Thymus (tissue), 11 donors: ENCODE measurements around the gene CNTNAP5. TPM values are rescaled to one million over a fixed set of nuclear protein-coding genes. Genes with fewer than 3 reads are reported as not detected.

Experiments
- DNase-seq, 9 donors: peaks; one replicate each; pipeline ENCODE4 v3.0.0-alpha.2; 2013; ENCODE audit warnings: low spot score in 9 of 9, low read depth in 6 of 9, missing footprints in 1 of 9
- H3K27ac ChIP-seq, 2 donors: one replicate each; pipeline ENCODE4 v1.5.1; 2013; ENCODE audit warnings: control low read depth in 1 of 2, low read depth in 1 of 2, low read length in 1 of 2, mild to moderate bottlenecking in 1 of 2, moderate library complexity in 1 of 2
- H3K27me3 ChIP-seq, 2 donors: one replicate each; pipeline ENCODE4 v1.5.1; 2013; ENCODE audit warnings: low read length in 1 of 2; ENCODE audit not compliant: control insufficient read depth in 2 of 2, insufficient read depth in 1 of 2
- H3K36me3 ChIP-seq, 2 donors: one replicate each; pipeline ENCODE4 v1.5.1; 2013; ENCODE audit warnings: low read length in 1 of 2, mild to moderate bottlenecking in 1 of 2, moderate library complexity in 1 of 2; ENCODE audit not compliant: control insufficient read depth in 2 of 2, insufficient read depth in 2 of 2
- H3K4me1 ChIP-seq, 2 donors: one replicate each; pipeline ENCODE4 v1.5.1; 2013; ENCODE audit warnings: low read length in 2 of 2; ENCODE audit not compliant: control insufficient read depth in 2 of 2, insufficient read depth in 2 of 2
- H3K4me3 ChIP-seq, 2 donors: one replicate each; pipeline ENCODE4 v1.5.1; 2013; ENCODE audit warnings: low read length in 2 of 2, control low read depth in 1 of 2, mild to moderate bottlenecking in 1 of 2
- H3K9me3 ChIP-seq, 2 donors: one replicate each; pipeline ENCODE4 v1.5.1; 2013; ENCODE audit warnings: low read length in 1 of 2, mild to moderate bottlenecking in 1 of 2; ENCODE audit not compliant: control insufficient read depth in 2 of 2, insufficient read depth in 1 of 2
- WGBS: extraction: QIAGEN DNeasy Blood & Tissue Kit; methylation state at CpG from one replicate; pipeline ENCODE4 v1.1.7; 2013; 5-methylcytosine and 5-hydroxymethylcytosine counted together
- polyA plus RNA-seq: library from polyadenylated mRNA; stranded (reverse); fragments of 200-250 nt; gene quantifications from one replicate; pipeline ENCODE4 v1.2.3, GENCODE V29; 2013
- total RNA-seq: library from RNA; stranded (reverse); fragments of 120-200 nt; gene quantifications from one replicate; pipeline ENCODE4 v1.2.4, GENCODE V29; 2013
- donor health status: healthy.

Gene CNTNAP5
- total and polyA plus RNA-seq, 2 donors = 0.02 to 0.14 TPM

DNA sequence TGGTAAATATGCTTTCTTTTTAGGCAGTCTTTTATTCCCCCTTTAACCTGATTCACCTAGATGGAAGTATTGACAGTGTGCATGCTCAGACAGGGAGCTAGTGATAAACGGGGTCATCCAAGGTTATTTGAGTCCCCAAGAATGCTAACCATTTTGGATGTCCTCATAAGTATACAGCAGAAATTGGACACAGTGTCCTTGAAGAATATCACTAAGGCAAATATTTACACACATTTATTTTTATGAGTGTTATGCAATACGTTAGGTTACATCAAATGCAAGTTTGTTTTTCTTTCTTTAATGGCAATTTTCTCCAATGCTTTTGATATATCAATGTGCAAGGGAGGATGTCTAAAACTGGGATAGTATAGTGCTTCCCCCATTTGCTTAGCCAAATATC lies 23.6 kb downstream of the CNTNAP5 start:
- Histone ChIP-seq H3K9me3 (no peaks in the 10 kb centered on the region), H3K4me3 (no peak overlapping the region), H3K27ac (no peak overlapping the region), H3K27me3 (no peaks in the 10 kb centered on the region), H3K4me1 (no peaks in the 10 kb centered on the region), H3K36me3 (no peaks in the 10 kb centered on the region)
- 93% methylated on average over 2 of the region's 2 CpGs for WGBS
- DNase-seq = no peak

GRCh38 chr2:124049136-124049535 lies 24.0 kb downstream of the CNTNAP5 start:
- H3K4me1 ChIP-seq = no peaks in the 10 kb centered on the region
- H3K27me3 ChIP-seq = no peaks in the 10 kb centered on the region

GRCh38 chr2:124050833-124051497 lies 25.9 kb downstream of the CNTNAP5 start:
- no peaks in the 10 kb centered on the region for H3K9me3 ChIP-seq
- no peaks in the 10 kb centered on the region for H3K27me3 ChIP-seq
- H3K4me3 ChIP-seq = no peak overlapping the region
- H3K36me3 ChIP-seq = no peaks in the 10 kb centered on the region
- no peak for DNase-seq
- no peaks in the 10 kb centered on the region for H3K4me1 ChIP-seq
- no peak overlapping the region for H3K27ac ChIP-seq
- WGBS = 84% methylated on average over 2 of the region's 2 CpGs

More at GRCh38 chr2:124049136-124049535, 24.0 kb downstream of the CNTNAP5 start:
- Histone ChIP-seq H3K4me3 (no peak overlapping the region), H3K27ac (no peak overlapping the region), H3K9me3 (no peaks in the 10 kb centered on the region), H3K36me3 (no peaks in the 10 kb centered on the region)
- WGBS = 91% methylated on average over 4 of the region's 4 CpGs
- no peak for DNase-seq

GRCh38 chr2:124053796-124054195 lies 28.7 kb downstream of the CNTNAP5 start:
- Histone ChIP-seq H3K27ac (no peak overlapping the region), H3K4me3 (no peak overlapping the region), H3K4me1 (no peaks in the 10 kb centered on the region), H3K36me3 (no peaks in the 10 kb centered on the region), H3K9me3 (no peaks in the 10 kb centered on the region), H3K27me3 (no peaks in the 10 kb centered on the region)
- DNase-seq = no peak
- 94% methylated on average over 3 of the region's 3 CpGs for WGBS

DNA sequence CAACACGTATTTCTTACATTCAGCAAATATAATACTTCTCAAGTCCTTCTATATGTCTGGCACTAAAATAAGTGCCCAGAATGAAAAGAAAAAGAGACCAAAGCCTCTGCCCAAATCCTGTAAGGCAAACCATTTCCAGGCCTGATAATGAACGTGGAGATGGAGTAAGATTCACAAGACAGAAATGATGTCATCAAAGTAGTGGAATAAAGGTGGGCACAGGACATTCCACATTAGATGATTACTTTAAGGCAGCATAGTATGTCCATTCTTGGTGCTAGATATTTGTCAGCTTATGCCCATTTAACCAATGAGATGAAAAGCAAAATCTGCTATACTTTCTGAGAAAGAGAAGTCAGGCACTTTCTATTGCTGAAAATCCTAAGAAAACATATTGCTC lies 38.5 kb downstream of the CNTNAP5 start:
- Histone ChIP-seq H3K27me3 (no peaks in the 10 kb centered on the region), H3K27ac (no peak overlapping the region), H3K36me3 (no peaks in the 10 kb centered on the region), H3K4me1 (no peaks in the 10 kb centered on the region), H3K4me3 (no peak overlapping the region), H3K9me3 (no peaks in the 10 kb centered on the region)
- 94% methylated on average over 2 of the region's 2 CpGs for WGBS
- no peak for DNase-seq

GRCh38 chr2:124065636-124066035 lies 40.5 kb downstream of the CNTNAP5 start:
- no peak for DNase-seq
- Histone ChIP-seq H3K36me3 (no peaks in the 10 kb centered on the region), H3K27me3 (no peaks in the 10 kb centered on the region), H3K4me1 (no peaks in the 10 kb centered on the region), H3K9me3 (no peaks in the 10 kb centered on the region), H3K27ac (no peak overlapping the region), H3K4me3 (no peak overlapping the region)
- WGBS = 74% methylated on average over 4 of the region's 4 CpGs

GRCh38 chr2:124066776-124067175 lies 41.7 kb downstream of the CNTNAP5 start:
- no peak for DNase-seq
- no peak overlapping the region for H3K27ac ChIP-seq
- no peak overlapping the region for H3K4me3 ChIP-seq
- no peaks in the 10 kb centered on the region for H3K27me3 ChIP-seq
- H3K4me1 ChIP-seq = no peaks in the 10 kb centered on the region
- no peaks in the 10 kb centered on the region for H3K36me3 ChIP-seq
- H3K9me3 ChIP-seq = no peaks in the 10 kb centered on the region

- Histone ChIP-seq H3K27ac (no peak overlapping the region), H3K4me1 (no peaks in the 10 kb centered on the region), H3K4me3 (no peak overlapping the region), H3K36me3 (no peaks in the 10 kb centered on the region), H3K9me3 (no peaks in the 10 kb centered on the region), H3K27me3 (no peaks in the 10 kb centered on the region)
- WGBS = 92% methylated on average over 2 of the region's 2 CpGs
- no peak for DNase-seq
Observed at GRCh38 chr2:124079045-124079444, 54.0 kb downstream of the CNTNAP5 start.

DNA sequence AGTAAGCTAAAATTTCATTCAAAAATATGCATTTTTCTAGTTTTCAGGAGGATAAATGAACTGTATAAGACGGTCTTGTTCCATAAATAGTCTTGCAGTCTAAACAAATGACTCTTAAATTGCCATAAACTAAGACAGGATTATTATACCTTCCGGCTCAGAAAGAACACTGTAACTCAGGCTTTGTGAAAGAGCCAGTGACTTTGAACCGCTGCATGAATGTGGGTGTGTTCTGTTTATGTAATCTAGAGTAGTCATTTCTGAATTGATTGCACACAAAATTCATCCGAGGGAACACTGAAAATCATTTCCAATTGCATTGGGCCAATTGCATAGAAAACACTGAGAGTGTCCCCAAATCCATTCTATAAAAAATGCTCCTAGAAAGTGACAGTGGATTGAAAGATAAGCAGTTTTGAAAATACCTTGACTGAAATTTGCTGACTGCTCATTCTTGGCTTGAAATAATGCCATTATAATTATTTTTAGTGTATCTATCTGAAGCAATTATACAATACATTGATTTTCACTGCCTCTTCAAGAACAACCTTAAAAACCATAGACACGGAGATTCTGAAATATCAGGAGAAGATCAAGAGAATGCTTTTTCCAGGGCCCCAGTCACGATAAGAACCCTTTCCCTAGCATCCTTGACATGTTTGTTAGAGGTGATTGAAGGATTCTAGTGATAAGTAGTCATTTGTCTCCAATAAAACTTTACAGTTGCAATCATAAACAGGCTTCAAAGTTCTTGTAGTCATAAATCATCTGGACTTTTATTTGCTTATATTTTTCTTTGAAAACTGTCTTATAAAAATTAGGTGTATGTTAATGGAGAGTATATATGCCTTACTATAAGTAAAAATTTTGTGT lies 55.4 kb downstream of the CNTNAP5 start:
- 83% methylated on average over 6 of the region's 6 CpGs for WGBS
- Histone ChIP-seq H3K9me3 (no peaks in the 10 kb centered on the region), H3K4me3 (no peak overlapping the region), H3K27me3 (no peaks in the 10 kb centered on the region), H3K36me3 (no peaks in the 10 kb centered on the region), H3K27ac (no peak overlapping the region), H3K4me1 (no peaks in the 10 kb centered on the region)
- DNase-seq = no peak
